HPDE6-E6E7 (cell line): ENCODE results near the gene COBL.

Source experiments
- DNase-seq: peaks from one replicate; pipeline ENCODE4 v3.0.0; 2011; ENCODE audit warnings: missing footprints; ENCODE audit errors: extremely low spot score

Gene COBL

DNA sequence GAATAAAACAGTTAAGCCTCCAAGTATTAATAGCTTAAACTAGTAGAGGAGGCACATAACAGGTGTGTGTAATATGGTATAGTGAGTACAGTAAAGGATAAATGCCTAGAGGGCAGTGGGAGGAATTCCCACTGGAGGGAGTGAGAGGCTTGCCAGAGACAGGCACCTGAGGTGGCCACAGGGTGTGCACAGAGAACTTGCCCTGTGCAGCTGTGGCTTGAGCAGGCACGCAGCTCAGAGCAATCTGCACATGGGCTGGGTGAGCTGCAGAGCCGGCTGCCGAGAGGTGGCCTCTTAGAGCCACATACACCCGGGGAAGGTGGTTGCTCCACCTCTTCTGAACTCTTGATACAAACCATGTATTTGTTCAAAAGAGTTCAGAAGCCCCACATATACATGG is 237.1 kb downstream of the COBL start:
- no peak for DNase-seq

DNA sequence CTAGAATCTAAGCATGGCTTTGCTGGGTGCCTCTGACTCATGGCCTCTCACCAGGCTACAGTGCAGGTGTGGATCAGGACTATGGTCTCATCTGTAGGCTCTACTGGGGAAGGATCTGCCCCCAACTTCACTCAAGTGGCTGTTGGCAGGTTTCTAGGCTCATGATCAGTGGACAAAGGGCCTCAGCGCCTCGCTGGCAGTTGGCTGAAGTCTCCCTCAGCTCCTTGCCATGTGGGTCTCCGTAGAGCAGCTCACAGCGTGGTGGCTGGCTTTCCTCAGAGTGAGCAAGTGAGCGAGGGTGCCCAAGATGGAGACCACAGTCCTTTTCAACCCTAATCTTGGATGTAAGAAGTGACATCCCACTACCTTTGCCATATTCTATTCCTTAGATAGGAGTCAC is 238.0 kb downstream of the COBL start:
- no peak for DNase-seq

DNA sequence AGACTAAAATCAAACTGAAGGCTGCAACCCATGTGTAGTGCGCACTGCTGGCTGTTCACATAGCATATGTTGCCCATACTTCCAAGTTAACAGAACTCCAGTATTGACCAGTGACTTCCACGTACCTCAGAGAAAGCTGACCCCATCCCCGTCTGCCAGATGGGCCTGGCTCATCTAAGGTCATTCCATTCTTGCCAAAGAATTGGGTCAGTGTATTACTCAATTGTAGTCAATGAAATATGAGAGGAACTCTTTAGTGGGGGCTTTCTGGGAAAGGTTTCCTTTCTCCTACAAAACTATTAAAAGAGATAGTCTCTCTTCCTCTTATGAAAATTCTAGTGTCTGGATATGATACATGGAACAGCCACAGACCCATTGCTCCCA is 238.6 kb downstream of the COBL start:
- DNase-seq = no peak

DNA sequence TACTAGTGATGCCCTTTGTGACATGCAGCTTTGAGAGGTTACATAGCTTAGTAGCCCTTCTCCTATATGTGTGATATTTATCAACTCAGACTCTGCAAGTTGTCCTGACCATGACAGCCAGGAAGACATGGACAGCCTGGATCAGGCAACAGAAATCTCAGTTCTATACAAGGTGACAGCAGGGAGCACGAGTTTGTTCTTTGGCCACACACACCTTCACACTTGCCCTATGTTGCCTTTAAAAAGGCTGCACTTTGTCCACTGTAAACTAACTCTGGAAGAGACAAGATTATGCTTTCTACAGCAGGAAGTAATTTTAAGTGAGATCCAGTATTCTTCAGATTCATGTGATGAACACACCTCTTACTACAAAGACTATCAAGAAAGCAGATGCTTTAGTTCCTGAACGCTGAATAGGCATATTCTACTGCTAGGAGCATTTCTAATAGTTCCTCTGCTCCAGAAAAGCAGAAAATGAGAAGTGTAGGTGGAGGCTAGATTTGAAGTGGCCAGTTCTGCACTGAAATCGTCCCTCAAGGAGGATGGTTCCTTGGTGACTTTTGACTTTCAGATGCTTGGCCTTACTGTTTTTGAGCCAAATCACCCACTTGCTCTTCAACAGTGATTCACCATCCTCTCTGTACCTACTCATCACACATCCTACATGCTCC is 239.2 kb downstream of the COBL start:
- DNase-seq = no peak

DNA sequence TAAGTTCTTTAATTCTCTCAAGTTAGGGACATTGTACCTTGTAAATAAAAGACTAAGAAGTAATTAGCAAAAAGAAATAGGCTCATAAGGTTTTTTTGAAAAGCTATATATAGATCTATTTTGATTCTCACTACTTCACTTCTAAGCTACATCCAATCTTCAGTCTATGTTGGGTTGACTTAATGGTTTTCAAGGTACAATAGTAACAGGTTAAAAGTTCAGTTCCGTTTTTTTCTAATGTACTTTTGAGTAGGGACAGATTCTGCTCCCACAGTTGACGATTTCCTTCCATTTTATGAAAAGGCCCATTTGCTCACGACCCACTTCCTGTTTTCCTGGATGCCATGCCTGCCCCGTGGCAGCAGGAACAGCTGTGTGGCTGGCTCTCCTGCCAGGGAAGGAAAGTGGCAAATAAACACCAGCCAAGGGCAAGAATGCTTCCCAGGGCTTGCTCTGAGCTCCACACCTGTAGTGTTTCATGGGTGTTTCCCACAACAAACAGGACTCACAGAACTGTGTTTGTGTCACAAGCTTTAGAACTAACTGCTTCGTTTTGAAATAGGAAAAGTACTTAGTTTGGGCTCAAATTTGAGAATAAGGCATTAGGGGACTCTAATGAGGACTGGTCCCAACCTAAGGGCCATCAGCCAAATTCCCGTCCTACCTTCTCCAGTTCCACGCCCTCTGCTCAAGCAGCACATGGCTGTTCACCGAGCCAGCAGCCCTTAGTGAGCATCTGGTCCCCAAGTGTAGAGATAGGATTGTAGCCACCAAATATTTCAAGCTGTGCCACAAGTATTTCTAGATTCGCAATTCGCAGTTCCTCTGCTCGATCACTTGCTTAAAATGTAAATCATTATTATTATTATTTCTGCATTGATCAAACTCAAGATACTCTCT is 240.7 kb downstream of the COBL start:
- no peak for DNase-seq

DNA sequence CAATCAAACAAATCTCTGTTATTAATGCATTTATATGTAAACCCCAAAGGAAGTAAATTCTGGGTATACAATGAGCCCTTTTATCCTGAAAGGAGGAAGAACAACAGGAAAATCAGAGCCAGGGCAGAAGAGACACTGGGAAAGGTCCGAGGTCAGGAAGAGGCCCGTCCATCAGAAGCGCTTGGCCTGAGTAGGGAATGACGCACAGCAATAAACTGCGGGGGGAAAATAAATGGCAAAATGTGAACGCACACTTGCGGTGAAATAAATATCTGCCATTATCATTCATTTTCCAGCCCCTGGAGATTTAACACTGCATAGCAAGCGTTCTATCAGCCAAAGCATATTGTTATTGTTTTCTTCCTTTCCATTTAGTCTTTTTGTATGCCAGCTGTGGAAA is 243.4 kb downstream of the COBL start:
- no peak for DNase-seq

DNA sequence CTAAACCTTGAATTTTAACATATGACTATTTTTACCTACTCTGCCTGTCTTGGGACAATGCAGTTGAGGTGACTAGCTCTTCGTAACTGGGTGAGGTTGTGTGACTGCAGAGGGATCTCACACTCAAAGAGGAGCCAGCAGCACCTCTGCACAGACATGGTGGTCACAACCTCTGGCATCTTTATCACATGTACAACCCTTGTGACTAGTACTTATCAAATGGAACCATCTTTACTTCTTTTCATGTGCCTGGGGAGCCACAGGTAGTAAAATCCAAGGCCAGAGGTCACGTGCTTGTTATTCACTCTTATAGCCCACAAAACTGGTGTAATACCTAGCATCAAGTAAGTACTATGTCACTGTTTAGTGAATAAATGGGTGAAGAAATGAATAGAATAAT is 244.3 kb downstream of the COBL start:
- no peak for DNase-seq

DNA sequence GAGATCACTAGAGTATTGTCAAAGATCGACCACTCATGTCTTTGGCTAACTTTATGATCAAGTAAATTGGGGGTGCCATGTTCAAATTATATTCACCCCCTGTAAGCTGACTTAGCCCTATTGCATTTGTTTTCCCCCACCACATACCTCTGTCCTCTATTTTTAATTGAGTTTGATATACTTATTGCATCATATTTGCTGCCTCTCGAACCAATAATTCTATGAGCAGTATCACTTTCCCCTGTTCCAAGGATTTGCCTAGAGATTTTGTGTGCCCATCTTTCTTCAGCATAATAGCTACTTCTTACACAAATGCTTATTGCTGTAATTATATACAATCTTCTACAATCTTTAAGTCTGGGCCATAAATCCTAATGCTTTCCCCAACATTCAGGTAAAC is 245.2 kb downstream of the COBL start:
- no peak for DNase-seq

DNA sequence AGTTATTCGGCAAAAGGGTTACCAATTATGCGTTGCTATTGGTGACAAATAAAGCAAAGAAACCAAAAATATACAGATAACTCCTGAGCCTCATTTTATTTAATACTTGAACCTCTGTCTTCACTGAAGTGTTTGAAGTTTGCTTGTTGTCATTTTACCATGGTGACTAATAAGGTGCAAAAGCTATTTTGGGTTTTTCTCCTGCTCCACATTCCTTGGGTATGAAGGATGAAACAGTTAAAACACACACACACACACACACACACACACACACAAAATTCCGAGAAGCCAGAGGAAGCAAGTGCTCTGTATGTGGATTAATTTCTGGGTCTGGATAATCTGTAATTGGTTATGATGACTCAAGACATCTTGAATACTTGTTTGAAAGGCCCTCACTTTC is 246.5 kb downstream of the COBL start:
- DNase-seq = no peak

DNA sequence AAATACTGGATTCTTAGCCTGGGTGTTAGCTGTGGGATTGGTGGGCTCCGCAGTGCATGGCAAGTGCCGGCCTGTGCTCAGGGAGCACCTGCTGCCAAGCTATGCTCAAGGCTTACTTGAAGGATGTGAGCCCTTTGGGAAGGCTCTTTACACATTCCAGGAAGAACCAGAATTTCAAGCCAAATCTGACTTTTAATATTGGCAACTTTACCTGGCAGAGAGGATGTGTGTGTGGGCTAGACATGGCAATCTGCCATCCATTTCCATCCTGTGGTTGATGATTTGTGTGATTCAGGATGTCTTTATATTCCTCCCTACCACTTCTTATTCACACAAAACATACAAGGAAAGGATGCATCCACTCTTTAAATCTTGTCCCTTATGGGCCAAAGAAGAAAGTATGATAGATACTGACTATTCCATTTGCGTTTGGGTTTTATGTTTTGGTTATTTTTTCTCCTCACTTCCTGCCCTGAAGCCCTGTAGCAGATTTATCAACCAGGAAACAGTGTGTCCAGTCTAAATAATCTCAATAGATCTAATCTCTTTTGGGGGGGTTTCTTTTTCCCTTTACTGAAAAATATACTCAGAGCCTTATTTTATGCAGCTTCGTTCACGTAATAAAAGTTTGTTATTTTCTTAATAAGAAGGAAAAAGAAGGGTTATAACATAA is 247.1 kb downstream of the COBL start:
- DNase-seq = no peak

DNA sequence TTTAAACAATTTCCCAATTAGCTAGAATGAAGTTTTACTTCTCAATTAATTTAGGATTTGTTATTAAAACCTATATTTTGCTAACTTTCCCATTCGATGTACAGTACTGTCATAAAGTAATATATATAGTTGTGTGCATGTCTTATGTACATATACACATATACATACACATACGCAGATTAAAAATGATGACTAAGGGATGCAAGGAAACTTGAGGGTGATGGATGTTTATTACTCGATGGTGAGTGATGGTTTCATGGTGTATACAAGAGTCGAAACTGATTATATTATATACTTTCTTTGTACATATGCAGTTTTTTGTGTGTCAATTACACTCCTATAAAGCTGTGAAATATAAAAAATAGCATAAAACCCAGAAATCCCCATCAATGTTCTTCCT is 248.2 kb downstream of the COBL start:
- no peak for DNase-seq

DNA sequence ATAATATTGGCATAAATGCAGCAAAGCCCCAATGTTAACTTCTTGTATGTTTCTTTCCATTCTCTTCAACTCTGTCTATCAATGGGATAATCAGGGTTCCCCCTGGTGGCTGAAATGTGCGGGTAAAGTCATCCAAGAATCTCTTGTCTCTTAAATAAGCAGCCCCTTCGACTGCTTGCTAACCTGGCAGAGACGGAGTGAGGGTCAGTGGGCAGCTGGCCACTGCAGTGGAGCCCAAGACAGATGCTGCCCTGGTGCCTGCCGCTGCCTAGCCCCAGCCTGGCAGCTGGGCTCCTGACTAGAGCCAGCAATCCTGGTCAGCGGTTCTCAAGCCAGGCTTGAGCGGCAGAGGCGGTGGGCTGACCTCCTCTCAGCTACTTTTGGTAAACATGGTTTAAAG is 248.9 kb downstream of the COBL start:
- peak; percentile 33 for DNase-seq

DNA sequence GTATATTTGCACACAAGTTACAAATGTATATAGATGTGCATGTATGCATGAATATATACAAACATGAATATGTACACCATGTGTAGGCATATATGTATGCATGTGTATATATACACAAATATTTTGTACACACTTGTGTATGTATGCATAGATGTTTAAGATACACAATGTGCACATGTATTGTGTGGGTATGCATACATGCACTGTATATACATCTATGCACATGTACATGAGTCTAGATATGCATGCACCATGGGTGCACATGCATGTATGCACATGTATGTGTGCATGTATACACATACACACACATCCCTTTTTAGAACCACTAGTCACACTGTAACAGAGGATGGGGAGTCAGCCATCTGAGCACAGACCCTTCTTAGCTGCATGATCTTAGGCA is 249.4 kb downstream of the COBL start:
- DNase-seq = no peak

DNA sequence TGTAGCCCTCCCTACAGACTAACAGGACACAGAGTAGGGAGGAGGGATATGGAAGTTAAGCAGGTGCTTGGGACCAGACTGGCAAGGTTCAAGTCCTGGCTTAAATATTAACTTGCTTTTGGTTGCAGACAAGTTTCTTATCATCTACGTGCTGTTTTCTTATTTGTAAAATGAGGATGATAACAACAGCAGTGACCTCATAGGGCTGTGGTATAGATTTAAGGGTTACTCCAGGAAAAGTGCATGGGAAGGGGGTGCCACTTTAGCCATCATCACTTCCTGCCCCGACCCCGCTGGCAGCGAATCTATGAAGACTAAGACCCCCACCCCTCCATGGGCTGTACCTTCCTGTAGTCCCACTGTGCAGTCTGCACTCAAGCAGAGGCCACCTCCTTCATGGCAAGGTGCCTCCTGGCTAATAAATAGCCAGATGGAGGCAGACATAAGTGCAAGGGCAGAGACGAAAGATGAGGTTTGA is 250.2 kb downstream of the COBL start:
- DNase-seq = no peak

DNA sequence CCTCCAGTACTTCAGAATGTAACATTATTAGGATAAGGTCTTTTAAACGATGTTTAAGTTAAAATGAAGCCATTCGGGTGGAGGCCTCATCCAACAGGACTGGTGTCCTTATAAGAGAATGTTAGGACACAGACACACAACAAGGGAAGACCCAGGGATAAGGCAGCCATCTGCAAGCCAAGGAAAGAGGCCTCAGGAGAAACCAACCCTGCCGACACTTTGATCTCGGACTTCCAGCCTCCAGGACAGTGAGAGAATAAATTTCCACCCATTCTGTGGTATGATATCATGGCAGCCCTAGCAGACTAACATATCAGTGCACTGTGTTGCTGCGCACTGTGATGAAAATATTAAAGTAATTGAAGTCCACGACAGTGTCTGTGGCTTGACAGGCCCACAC is 250.8 kb downstream of the COBL start:
- no peak for DNase-seq

DNA sequence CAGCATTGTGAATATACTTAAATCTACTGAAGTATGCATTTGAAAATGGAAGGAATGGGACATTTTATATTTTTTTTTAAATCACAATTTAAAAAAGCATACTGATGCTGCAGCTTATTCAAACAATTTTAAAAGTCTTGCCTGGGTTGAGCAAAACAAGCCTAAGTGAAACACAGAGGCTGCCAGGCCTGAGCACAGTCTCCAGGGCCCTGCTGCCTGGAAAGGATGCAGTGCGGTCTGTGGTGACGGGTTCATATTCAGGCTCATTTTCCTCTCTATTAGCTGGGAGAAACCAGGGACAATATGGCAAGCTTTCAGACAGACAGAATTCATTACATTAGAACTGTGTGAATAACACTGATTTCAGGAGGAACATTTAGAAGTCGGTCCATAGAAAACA is 251.9 kb downstream of the COBL start:
- no peak for DNase-seq

DNA sequence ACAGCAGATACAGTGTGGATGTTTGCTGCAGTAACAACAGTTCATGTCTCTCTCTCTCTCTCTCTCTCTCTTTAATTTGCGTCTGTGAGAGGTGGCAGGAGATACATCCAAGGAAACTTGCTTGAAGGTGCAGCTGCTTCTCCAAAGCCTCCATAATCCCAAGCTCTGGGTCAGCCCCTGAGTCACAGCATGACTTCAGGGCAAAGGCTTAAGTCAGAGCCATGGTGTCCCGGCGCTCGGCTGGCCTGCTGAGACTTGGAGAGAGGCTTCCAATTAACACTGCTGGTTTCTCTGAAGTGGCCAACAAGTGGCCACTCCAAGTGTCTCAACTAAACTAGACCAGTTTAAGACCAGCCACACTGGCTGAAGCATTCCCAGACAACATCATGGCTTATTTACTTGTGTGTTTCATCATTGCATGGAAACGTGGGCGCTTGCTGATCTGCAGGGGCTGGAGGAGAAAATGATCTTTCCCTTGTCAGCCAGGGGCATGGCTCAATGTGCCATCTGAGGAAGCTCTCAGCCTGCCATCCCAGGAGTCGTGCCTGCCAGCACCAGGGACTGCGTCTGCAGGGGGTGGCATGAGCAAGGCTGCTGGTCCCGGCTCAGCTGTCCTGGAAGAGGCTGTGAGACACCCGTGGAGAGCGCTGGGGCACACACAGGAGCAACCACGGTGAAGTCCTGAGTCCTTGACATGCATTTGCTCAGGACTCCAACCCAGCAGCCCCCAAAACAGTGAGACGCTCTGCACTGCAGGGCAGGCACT is 254.2 kb downstream of the COBL start:
- no peak for DNase-seq

DNA sequence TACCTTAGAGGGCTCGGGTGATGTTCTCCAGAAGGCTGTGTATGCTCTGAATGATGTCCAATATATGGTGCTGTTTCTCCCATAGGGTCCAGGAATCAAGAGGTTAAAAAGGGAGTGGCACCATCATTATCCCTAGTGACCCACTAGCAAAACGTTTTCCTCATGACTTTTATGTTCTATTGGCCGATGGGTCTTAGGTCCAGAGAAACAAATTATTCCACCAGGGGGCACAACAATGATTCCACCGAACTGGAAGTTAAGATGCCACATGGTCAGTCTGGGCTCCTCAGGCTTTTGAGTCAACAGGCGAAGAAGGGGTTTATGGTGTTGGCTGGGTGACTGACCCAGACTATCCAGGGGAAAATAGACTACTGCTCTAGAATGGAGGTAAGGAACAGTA is 256.1 kb downstream of the COBL start:
- no peak for DNase-seq

DNA sequence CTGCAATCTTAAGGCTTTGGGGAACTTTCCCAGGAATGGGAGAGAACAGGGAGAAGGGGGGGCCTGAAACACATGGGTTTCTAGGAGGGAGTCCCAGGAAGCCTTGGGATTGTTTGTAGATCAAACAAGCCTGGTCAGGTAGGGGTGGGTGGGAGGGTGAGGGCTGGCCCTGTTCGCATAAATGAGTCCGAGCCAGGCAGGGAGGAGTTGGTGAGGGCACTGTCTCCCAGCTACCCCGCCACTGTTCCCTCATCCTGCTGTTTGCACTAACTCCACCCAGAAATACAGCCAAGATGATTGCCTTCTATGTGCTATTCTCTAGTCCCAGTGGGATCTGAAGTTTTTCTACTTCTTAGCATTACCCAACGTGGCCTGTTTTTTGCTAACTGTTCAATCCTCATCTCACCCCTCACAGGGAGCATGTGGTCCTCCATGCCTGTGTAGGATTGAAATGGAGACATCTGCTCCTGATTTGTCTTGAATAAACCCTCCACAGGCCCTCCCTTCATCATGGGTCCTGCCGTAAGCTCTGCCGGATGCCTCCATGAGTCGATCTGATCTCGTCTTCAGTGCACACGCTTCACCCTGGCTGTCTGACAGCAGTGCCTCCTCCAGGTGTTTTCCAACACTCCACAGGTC is 257.0 kb downstream of the COBL start:
- DNase-seq = no peak

DNA sequence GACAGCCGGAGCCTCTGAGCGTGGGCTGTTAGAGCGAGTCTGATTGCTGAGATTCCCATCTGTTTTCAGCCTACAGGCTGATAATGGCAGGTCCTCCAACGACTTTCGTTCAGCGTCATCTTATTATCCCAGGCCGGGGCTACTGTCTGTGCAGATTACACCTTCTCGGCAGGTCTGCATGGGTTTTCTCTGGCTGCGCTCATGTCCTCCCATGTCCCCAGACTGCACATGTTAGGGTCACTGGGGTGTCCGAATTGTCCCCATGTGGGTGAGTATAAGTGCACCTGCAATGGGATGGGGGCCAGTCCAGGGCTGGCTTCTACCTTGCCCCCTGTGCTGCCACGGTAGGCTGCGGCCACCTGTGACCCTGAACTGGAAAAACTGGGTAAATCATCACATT is 257.8 kb downstream of the COBL start:
- no peak for DNase-seq

DNA sequence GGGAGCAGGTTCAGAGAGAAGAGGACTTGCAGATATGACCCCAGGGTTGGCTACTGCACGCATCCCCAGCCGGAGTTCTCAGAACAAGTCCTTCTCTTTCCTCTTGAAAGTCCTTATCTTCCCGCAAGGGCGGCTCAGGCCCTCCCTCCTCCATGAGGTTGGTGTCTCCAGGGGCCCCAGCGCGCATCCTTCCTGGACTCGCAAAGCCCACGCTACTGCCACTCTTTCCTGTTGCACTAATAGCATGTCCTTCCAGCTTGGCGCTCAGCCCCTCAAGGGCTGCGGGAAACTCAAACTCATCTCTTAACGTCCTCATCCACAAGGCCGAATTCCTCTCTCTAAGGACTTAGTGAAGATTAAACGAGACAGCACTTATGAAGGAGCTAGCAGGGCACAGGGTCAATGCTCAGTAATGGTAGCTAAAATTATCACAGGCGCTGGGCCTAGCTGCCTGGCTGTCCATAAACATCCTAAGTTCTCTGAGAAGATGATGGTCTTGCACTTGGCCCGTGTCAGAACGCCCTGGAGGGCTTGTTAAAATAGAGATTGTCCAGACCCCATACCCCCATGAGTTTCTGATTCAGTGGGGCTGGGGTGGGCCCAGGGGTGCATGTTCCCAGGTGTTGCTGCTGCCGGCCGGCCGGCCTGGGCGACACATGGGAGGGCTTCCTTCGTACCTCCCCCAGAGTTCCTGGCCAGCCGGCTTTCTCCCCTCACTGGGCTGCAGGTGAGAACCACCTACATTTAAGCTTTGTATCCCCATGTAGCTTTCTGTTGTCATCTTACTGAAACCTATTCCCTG is 261.4 kb downstream of the COBL start:
- DNase-seq = no peak
